Measurements from ENCODE around the gene RAB11A.
"Not testable (repeated sequence)": the region's sequence is repeated elsewhere in the genome, so short reads cannot be mapped to it uniquely, and the experiment has no call there.

Gene RAB11A

GRCh38 chr15:65845826-65846519 lies 23.3 kb upstream of the RAB11A start:
- no peak for DNase-seq

DNA sequence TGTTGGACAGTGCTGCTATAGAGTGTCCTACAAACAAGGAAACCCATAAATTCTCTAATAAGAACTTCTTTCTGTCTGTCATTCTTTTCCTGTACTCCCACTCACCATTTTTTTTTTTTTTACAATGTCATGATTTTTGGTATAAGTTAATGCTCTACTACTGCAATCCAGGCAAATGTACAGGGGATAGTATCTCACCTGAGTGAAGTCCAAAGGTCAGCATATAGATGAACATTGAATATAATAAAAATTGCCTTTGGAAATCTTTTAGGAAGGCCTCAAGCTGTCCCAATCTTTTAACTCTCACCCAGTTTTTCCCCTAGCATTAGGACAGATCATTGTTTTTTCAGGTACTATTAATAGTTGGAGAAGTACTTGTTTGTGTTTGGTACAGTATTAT lies 21.3 kb upstream of the RAB11A start:
- no peak for DNase-seq

DNA sequence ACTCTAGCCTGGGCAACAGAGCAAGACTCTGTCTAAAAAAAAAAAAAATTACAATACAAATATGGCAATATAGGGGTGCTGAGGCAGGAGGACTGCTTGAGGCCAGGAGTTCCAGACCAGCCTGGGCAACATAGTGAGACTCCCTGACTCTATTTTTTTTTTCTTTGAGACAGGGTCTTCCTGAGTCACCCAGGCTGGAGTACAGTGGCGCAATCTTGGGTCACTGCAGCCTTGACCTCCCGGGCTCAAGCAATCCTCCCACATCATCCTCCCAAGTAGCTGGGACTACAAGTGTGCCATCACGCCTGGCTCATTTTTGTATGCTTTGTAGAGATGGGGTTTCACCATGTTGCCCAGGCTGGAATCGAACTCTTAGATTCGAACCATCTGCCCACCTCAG lies 17.3 kb upstream of the RAB11A start:
- no peak for DNase-seq

DNA sequence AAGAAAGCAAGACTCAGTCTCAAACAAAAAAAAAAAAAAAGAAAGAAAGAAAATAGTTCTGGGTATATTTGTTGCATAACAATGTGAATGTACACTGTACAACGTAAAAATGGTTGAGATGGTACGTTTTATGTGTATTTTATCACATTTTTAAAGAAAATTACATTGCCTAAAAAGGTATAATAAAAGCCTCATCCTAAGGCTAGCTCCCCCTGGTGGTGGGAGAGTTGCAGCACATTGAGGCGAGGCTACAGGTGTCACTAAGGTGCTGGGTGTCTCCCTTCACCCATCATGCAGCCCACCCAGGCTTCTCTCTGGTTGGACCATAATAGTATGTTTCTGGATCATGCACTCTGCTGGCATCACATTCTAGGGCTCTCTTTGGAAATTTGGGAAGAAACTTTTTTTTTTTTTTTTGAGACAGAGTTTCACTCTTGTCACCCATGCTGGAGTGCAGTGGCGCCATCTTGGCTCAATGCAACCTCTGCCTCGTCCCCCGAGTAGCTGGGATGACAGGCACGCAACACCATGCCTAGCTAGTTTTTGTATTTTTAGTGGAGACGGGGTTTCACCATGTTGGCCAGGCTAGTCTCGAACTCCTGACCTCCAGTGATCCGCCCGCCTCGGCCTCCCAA lies 12.4 kb upstream of the RAB11A start:
- DNase-seq, result no peak

DNA sequence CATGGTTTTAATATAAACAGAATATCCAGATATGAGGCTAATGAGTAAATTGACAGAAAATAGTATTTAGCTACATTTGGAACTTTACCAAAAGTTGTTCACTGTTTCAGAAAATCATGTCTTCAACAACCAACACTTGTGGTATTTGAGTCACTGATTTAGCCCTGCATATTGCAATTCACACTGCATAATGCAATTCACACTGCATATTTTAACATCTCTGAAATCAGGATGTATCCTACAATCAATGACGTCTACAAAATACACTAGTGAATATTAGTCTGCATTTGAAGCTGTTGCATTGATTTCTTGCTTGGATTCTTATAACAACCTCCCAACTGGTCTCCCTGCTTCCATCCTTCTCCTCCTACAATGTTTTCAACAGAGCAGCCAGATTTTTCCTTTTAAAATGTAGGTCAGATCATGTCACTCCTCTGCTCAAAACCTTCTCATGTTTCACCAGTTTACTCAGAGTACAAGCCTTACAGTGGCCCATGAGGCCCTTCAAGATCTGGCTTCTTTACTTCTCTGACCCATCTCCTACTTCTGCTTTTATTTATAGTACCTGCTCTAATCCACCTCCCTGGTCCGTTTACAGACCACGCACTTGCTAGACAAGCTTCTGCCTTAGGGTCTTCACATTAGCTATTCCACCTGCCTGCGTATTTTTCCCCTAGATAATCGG lies 11.4 kb upstream of the RAB11A start:
- DNase-seq, result no peak

- DNase-seq, result no peak
Observed at GRCh38 chr15:65862682-65863081, 6.6 kb upstream of the RAB11A start.

DNA sequence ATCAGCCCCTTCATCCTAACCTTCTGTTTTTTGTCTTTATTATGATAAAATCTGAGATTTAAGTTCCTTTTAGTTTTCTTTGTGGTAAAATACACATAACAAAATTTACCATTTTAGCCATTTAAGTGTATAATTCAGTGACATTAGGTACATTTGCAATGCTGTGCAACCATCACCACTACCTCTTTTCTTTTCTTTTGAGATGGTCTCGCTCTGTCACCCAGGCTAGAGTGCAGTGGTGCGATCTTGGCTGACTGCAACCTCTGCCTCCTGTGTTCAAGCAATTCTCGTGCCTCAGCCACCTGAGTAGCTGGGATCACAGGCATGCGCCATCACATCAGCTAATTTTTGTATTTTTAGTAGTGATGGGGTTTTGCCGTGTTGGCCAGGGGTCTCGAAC lies 6.2 kb upstream of the RAB11A start:
- DNase-seq, result no peak

DNA sequence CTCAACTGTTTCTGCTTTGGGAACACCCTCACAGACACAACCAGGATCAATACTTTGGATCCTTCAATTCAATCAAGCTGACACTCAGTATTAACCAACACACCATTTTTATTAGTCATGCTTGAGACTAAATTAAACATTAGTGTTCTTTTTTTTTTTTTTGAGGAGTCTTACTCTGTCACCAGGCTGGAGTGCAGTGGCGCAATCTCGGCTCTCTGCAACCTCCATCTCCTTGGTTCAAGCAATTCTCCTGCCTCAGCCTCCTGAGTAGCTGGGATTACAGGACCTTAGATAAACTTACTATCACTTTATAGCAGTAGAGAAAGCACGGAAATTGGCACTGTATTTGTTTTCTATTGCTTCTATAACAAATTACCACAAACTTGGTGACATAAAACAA lies 2.0 kb upstream of the RAB11A start:
- no peak for DNase-seq

GRCh38 chr15:65867933-65868332 lies 1.4 kb upstream of the RAB11A start:
- not testable (repeated sequence) for DNase-seq

DNA sequence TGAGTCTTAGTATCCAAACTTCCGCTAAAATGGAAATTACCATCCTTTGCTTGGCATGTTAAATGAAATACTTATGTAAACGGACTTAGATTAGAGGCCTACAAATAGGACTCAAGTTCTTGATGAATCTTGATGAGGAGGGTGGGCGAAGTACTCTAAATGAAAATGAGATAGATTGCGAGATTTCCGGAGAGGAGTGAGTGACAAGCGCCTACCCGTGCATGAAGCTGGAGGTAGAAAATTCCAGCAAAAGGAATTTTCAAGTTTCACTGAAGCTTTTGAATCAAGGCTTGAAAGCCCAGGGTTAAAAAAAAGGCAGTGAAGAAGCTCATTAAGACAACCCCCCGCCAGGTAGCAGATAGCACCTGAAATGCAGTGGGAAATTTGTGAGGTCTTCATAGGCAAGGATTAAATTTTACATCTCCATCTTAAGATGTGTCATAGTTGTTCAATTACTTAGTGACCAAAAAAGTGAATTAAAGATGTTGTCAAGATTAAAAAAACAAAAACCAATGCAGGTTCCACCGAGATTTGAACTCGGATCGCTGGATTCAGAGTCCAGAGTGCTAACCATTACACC lies 655 bp upstream of the RAB11A start:
- no peak for DNase-seq

GRCh38 chr15:65869954-65870871 lies 922 bp downstream of the RAB11A start:
- no peak for DNase-seq

DNA sequence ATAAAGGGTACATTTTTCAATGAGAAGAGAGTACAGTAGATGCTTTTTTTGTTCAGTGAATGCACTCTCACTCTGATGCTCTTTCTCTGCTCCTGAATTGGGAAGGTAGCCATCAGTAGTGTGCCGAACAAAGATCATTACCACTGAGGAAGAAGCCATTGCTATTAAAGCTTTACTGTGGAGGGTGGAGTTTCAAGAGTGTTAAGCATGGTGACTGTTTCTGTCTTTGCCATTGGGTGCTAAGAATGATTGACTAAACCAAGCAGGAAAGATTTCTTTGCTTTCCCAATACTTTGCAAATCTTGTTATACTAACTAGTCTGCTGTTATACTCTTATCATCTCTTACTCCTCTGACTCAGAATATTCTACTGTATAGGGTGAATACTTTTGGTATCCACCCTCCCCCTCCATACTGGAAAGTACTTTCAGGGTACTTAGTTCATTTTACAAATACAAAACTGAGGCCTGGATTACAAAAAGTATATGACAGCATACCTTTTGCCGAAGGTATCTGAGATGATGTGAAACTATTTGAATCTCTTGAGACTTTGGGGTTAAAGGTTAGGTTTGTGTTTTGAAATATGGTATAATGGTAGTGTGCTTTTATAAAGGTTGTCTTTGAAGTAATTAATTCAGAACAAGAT lies 1.7 kb downstream of the RAB11A start:
- DNase-seq, result no peak

- DNase-seq, result not testable (repeated sequence)
Observed at GRCh38 chr15:65871886-65872285, 2.6 kb downstream of the RAB11A start.

GRCh38 chr15:65872596-65872995 lies 3.3 kb downstream of the RAB11A start:
- DNase-seq, result not testable (repeated sequence)

GRCh38 chr15:65873256-65873655 lies 4.0 kb downstream of the RAB11A start:
- DNase-seq, result no peak

DNA sequence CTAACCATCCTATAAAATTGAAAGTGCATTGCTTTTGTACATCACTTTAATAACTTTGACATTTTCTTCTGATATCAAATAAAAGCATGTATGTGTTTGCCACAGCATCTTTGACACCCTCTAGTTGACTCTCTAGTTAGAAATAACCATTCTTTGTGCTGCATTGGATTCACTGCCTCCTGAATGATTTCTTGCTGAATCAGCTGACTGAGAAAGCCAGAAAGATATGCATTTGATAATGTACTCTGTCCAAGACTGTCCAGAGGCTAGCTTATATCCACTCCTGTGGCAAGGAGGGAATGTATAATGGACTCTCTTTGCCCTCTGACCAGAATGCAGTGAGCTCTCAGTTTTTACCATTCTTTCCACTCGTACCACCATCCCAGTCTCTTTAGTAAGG lies 6.2 kb downstream of the RAB11A start:
- DNase-seq, result no peak

DNA sequence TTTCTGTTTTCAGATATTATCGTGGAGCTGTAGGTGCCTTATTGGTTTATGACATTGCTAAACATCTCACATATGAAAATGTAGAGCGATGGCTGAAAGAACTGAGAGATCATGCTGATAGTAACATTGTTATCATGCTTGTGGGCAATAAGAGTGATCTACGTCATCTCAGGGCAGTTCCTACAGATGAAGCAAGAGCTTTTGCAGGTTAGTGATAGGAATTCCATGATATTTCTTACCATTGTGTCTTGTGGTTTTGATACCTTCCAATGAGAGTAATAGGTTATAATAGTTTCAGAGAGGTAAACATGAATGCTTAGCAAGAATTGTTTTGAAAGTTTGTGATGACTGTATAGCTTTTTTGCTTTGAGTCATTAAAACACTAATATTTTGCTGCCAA lies 8.5 kb downstream of the RAB11A start:
- no peak for DNase-seq

DNA sequence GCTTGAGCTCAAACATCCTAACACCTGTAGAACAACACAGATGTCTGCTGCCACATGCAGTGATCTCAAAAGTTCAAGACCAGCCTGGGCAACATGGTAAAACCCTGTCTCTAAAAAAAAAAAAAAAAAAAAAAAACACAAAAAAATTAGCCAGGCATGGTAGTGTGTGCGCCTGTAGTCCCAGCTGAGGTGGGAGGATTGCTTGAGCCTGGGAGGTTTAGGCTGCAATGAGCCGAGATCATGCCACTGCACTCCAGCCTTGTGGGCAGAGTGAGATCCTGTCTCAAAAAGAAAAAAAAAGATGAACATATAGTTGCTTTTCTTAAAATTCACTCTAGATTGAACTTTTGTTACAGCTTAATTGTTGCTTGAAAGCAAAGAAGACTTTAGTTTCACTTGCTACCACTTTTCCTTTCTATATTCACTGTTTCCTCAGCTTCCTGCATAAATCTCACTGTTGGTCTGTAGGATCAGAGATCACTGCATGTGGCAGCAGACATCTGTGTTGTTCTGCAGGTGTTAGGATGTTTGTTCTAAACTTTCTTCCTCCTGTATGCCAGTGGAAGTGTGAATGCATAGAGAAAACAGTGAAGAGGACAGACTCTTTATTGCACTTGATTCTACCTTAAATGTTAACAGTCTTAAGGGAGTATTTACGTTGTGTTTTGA lies 12.6 kb downstream of the RAB11A start:
- DNase-seq, result no peak

DNA sequence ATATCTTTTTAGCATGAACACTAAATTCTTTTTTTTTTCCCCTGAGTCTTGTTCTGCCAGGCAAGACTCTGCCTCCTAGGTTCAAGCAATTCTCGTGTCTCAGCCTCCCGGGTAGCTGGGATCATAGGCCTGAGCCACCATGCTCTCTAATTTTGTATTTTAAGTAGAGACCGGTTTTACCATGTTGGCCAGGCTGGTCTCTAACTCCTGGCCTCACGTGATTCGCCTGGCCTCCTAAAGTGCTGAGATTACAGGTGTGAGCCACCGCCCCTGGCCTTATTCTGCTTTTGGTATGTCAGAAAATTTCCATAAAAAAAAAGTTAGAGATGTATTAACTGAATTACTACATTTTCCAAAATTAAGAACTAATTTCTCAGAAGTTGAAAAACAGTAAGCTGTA lies 14.3 kb downstream of the RAB11A start:
- DNase-seq, result no peak

DNA sequence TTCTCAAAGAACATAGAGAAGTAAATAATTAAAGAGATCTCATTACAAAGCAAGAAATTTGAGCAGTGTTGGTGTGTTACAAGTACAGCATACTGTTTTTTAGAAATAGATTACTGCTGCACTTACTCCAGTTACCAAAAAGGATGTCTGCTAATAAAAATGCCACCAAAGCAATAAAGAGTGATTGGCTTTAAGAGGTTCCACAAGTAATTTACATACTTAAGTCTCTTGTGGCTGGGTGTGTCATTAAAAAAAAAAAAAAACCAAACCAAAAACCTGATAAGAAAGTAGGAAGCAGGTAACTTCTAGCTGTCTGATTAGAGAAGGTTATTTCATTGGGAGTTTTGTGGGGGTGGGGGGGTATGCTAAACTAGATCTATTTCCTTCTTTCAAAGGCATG lies 15.2 kb downstream of the RAB11A start:
- no peak for DNase-seq

- DNase-seq, result no peak
Observed at GRCh38 chr15:65885668-65886218, 16.5 kb downstream of the RAB11A start.

All from NCI-H187 treated with DMSO at 0.1 percent for 48 hours (cell line).